ENCODE results near the gene MARCHF6.

GRCh38 chr5:10334831-10335230, 18.7 kb upstream of the MARCHF6 start:
- TF ChIP-seq GATA2 (IDR thresholded peaks at IDR 0.05; ENCODE audit: low read depth, low read length) (no peak), GATA3 (IDR thresholded peaks at IDR 0.05; ENCODE audit: low read depth, low read length) (no peak)
